Natural killer cell (primary cell): ENCODE results near the gene C1QBP. TPM values are rescaled to one million over a fixed set of nuclear protein-coding genes. Genes with fewer than 3 reads are reported as not detected.

ENCODE experiments used
- ATAC-seq, 3 donors: fragments of 150-1000 bp in 2 of 3; fragments of 200-7000 bp in 1 of 3; cut with Tn5 transposase; 1 replicate in 1 of 3; 2 replicates in 2 of 3; pipeline ENCODE4 v1.10.0; 2021; ENCODE audit warnings: mild to moderate bottlenecking in 2 of 3, moderate library complexity in 2 of 3
- DNase-seq, 2 donors: peaks; one replicate each; pipeline versions ENCODE4 v3.0.0 to v3.0.0-alpha.2; 2013 to 2021; ENCODE audit warnings: mixed read lengths in 1 of 2
- H3K27ac ChIP-seq: one replicate; pipeline ENCODE4 v1.5.1; 2013; ENCODE audit warnings: mild to moderate bottlenecking, low read length
- H3K27me3 ChIP-seq: one replicate; pipeline ENCODE4 v1.6.1; 2013; ENCODE audit warnings: low read length; ENCODE audit not compliant: control insufficient read depth, insufficient read depth
- H3K36me3 ChIP-seq: one replicate; pipeline ENCODE4 v1.6.1; 2013; ENCODE audit warnings: low read length; ENCODE audit not compliant: control insufficient read depth, insufficient read depth
- H3K4me1 ChIP-seq: one replicate; pipeline ENCODE4 v1.6.1; 2013; ENCODE audit warnings: low read length; ENCODE audit not compliant: control insufficient read depth, insufficient read depth
- H3K4me3 ChIP-seq: one replicate; pipeline ENCODE4 v1.5.1; 2013; ENCODE audit warnings: low read length
- H3K9me3 ChIP-seq: one replicate; pipeline ENCODE4 v1.6.1; 2013; ENCODE audit warnings: low read length; ENCODE audit not compliant: control insufficient read depth, insufficient read depth
- H3K27ac Mint-ChIP-seq, 2 donors: one replicate each; pipeline ENCODE4 v1.8.0; 2022; ENCODE audit warnings: mild to moderate bottlenecking in 2 of 2, mixed read lengths in 2 of 2, moderate library complexity in 1 of 2
- H3K27me3 Mint-ChIP-seq, 2 donors: one replicate each; pipeline ENCODE4 v1.8.0; 2022; ENCODE audit warnings: low read depth in 2 of 2, mixed read lengths in 2 of 2
- H3K36me3 Mint-ChIP-seq: one replicate; pipeline ENCODE4 v1.8.0; 2022; ENCODE audit warnings: mixed read lengths
- H3K4me1 Mint-ChIP-seq, 2 donors: one replicate each; pipeline ENCODE4 v1.8.0; 2022; ENCODE audit warnings: mixed read lengths in 2 of 2
- H3K4me3 Mint-ChIP-seq: one replicate; pipeline ENCODE4 v1.8.0; 2022; ENCODE audit warnings: mild to moderate bottlenecking, moderate library complexity, mixed read lengths
- H3K9me3 Mint-ChIP-seq, 2 donors: one replicate each; pipeline ENCODE4 v1.8.0; 2022; ENCODE audit warnings: mixed read lengths in 2 of 2
- WGBS: methylation state at CpG from one replicate; pipeline ENCODE4 v1.1.7; 2013; ENCODE audit warnings: missing lambda C conversion rate; ENCODE audit not compliant: insufficient coverage; 5-methylcytosine and 5-hydroxymethylcytosine counted together
- intact Hi-C: fragments of 100-400 bp; cut with micrococcal nuclease; formaldehyde crosslinking; loops from one replicate; pipeline ENCODE4 v1.14.2; 2022
- total RNA-seq, 4 donors: library from RNA; stranded (reverse); fragments of 120-200 nt in 1 of 4; gene quantifications; one replicate each; pipeline versions ENCODE4 v1.2.3 to v1.2.4, GENCODE V29; 2013 to 2022
- TF ChIP-seq, protein P1 (sequence below): fragments of 200-600 bp; IDR thresholded peaks from one replicate; pipeline ENCODE4 v1.8.0; 2022; ENCODE audit warnings: antibody characterized with exemption

The C1QBP gene
- total RNA-seq, 3 donors from 2014 or later (not counting 1 experiment from before 2014, with no cell fraction given) = 38.1 to 40.8 (median 40.0) TPM

GRCh38 chr17:5478992-5479391 is 40.0 kb upstream of the C1QBP start:
- Histone ChIP-seq H3K4me3 (no peak overlapping the region), H3K9me3 (no peaks in the 10 kb centered on the region), H3K27me3 (no peaks in the 10 kb centered on the region), H3K27ac (no peak overlapping the region), H3K36me3 (peaks cover 73% of the 10 kb centered on the region), H3K4me1 (no peaks in the 10 kb centered on the region)
- Mint-ChIP-seq H3K36me3 (peaks cover 21% of the 10 kb centered on the region), H3K9me3 (no peaks in the 10 kb centered on the region), H3K27ac (no peak overlapping the region), H3K4me3 (no peak overlapping the region), H3K27me3 (no peaks in the 10 kb centered on the region), H3K4me1 (peaks cover 21 to 24% of the 10 kb centered on the region in 2 donors)
- ATAC-seq (no peak), DNase-seq (no peak)
- WGBS = 98% methylated on average over 4 of the region's 4 CpGs
- TF ChIP-seq, protein P1, sequence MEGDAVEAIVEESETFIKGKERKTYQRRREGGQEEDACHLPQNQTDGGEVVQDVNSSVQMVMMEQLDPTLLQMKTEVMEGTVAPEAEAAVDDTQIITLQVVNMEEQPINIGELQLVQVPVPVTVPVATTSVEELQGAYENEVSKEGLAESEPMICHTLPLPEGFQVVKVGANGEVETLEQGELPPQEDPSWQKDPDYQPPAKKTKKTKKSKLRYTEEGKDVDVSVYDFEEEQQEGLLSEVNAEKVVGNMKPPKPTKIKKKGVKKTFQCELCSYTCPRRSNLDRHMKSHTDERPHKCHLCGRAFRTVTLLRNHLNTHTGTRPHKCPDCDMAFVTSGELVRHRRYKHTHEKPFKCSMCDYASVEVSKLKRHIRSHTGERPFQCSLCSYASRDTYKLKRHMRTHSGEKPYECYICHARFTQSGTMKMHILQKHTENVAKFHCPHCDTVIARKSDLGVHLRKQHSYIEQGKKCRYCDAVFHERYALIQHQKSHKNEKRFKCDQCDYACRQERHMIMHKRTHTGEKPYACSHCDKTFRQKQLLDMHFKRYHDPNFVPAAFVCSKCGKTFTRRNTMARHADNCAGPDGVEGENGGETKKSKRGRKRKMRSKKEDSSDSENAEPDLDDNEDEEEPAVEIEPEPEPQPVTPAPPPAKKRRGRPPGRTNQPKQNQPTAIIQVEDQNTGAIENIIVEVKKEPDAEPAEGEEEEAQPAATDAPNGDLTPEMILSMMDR = no peak
- intact Hi-C loops = no loop called here

DNA sequence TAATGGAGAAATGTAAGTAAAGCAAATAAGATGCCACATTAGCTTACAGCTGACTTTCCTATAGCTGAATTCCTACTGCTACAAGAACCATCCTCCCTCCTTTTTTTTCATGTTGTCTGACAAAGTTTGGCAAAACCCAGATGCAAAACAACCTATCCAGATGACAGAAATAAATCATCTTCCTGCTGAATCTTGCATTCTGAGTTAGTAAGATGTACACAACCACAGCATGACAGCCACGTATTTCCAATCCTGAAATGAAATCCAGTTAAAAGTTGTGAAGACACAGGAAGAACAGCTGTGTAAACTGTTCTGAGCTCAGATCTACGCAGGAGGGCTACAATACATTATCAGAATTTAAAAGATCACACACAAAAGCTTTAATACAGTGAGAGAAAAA is 35.0 kb upstream of the C1QBP start:
- intact Hi-C loops = no loop called here
- no peak overlapping the region for H3K4me3 Mint-ChIP-seq
- H3K9me3 Mint-ChIP-seq = no peaks in the 10 kb centered on the region
- H3K27ac Mint-ChIP-seq = no peak overlapping the region
- peaks cover 11% of the 10 kb centered on the region for H3K36me3 Mint-ChIP-seq
- H3K27me3 Mint-ChIP-seq = no peaks in the 10 kb centered on the region
- H3K9me3 ChIP-seq = no peaks in the 10 kb centered on the region
- no peak overlapping the region for H3K4me3 ChIP-seq
- 100% methylated on average over 1 of the region's 2 CpGs for WGBS
- peaks cover 49% of the 10 kb centered on the region for H3K36me3 ChIP-seq
- TF ChIP-seq, protein P1 = no peak
- H3K4me1 ChIP-seq = peaks cover 5% of the 10 kb centered on the region
- H3K4me1 Mint-ChIP-seq = peaks cover 8 to 16% of the 10 kb centered on the region in 2 donors
- DNase-seq (no peak), ATAC-seq (no peak)
- H3K27me3 ChIP-seq = no peaks in the 10 kb centered on the region
- no peak overlapping the region for H3K27ac ChIP-seq

DNA sequence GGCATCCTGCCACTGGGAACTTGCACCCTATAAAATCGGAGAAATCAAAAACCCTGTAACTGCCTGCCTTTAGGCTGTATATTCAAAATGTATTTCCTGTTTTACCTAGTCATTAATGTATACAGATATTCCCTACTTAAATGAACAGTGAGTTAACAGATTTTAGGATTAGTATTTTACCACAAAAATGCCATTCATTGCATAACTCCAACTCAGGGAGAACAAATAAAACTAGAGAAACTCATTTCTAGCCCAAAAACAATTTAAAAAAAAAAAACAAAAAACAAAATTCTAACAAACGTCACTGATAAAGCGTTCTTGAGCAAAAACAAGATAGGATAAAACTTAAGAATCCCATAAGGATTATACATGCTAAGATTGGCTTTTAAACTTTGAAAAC is 33.6 kb upstream of the C1QBP start:
- TF ChIP-seq, protein P1 = no peak
- Histone ChIP-seq H3K9me3 (no peaks in the 10 kb centered on the region), H3K4me1 (peaks cover 17% of the 10 kb centered on the region), H3K36me3 (peaks cover 35% of the 10 kb centered on the region), H3K27ac (no peak overlapping the region), H3K4me3 (no peak overlapping the region), H3K27me3 (no peaks in the 10 kb centered on the region)
- H3K27me3 Mint-ChIP-seq = no peaks in the 10 kb centered on the region
- DNase-seq = no peak
- intact Hi-C loops = no loop called here
- peaks cover 18 to 19% of the 10 kb centered on the region in 2 donors for H3K4me1 Mint-ChIP-seq
- no peaks in the 10 kb centered on the region for H3K9me3 Mint-ChIP-seq
- H3K27ac Mint-ChIP-seq = no peak overlapping the region
- ATAC-seq = no peak
- H3K36me3 Mint-ChIP-seq = peaks cover 11% of the 10 kb centered on the region
- no peak overlapping the region for H3K4me3 Mint-ChIP-seq
- 100% methylated on average over 3 of the region's 3 CpGs for WGBS

DNA sequence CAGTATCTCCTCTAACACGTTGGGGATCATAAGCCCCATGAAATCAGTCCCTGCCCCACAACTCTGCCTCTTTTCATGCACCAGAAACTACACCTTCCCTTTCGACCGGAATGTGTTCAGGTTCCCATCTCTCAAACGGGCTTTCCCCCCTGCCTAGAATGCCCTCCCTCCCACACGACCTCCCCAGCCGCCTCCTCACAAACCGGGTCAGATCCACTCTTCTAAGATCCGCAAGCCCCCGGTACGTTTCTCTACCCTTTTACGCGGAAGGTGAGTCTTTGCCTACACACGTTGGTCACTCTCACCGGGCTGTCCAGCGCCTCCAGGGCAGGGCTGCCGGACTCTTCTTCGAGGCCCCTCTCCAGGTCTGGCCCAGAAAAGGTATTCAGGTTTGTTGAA is 29.1 kb upstream of the C1QBP start:
- no peaks in the 10 kb centered on the region for H3K27me3 ChIP-seq
- H3K27ac ChIP-seq = no peak overlapping the region
- TF ChIP-seq, protein P1 = no peak
- Mint-ChIP-seq H3K27me3 (no peaks in the 10 kb centered on the region), H3K4me3 (peak overlapping the region; percentile 51), H3K9me3 (no peaks in the 10 kb centered on the region), H3K27ac (peak overlapping the region; percentile 7 to 29), H3K4me1 (peaks cover 30 to 38% of the 10 kb centered on the region in 2 donors), H3K36me3 (no peaks in the 10 kb centered on the region)
- no peaks in the 10 kb centered on the region for H3K9me3 ChIP-seq
- intact Hi-C loops = loop anchor here (2.0 kb wide), 1 partner anchor 19 kb away; the partner anchor contains the start of genes DERL2 and MIS12
- DNase-seq = peak in 1 of 2 donors; percentile 43
- ATAC-seq = peak; percentile 15 to 38 (median 19)
- H3K36me3 ChIP-seq = peaks cover 4% of the 10 kb centered on the region
- WGBS = under 1% methylated on average over 17 of the region's 17 CpGs
- H3K4me3 ChIP-seq = peak overlapping the region; percentile 82
- H3K4me1 ChIP-seq = peaks cover 22% of the 10 kb centered on the region
